ENCODE measurements around the gene IRAK1BP1. TPM values are rescaled to one million over a fixed set of nuclear protein-coding genes. Genes with fewer than 3 reads are reported as not detected.

Gene IRAK1BP1
- total RNA-seq (3.0 and 3.2 TPM in 2 replicates), polyA plus RNA-seq (0.97 and 2.3 TPM in 2 replicates), polyA minus RNA-seq (1.9 and 2.8 TPM in 2 replicates)
- total RNA-seq (2013): 4.4 TPM

DNA sequence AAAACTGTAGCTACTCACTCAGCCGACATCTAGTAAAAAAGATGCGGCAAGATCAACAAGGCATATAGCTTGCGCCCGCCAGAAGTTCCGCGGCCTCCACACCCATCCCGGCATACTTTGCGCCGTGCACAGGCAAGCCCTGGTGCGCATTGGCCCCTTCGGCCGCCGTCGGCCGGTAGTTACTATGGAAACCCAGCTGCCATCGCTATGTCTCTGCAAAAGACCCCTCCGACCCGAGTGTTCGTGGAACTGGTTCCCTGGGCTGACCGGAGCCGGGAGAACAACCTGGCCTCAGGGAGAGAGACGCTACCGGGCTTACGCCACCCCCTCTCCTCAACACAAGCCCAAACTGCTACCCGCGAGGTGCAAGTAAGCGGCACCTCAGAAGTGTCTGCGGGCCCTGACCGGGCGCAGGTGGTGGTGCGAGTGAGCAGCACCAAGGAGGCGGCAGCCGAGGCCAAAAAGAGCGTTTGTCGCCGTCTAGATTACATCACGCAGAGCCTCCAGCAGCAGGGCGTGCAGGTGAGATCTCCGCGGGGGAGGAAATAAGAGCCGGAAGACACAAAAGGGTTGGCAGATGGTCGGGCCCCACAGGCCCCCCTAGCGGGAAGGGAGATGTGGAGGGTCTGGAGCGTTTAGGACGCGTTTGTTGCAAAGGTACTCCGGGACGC is at the start of gene IRAK1BP1:
TSS of gene IRAK1BP1 (plus strand) at position 182 of the 671 bp plus-strand sequence. CDS start at position 208, 26 bp downstream.
- Histone ChIP-seq H3K4me3 (ENCODE audit: control extremely low read depth in 1 of 5, extremely low read depth in 1 of 5, insufficient read depth in 1 of 5, low read depth in 2 of 5, low read length in 4 of 5) (peak within 1 kb of the TSS; percentile 58 to 94 (median 92)), H3K9me3 (ENCODE audit: control extremely low read depth in 1 of 3, control insufficient read depth in 2 of 3, insufficient read depth in 1 of 3, low read length in 2 of 3) (no peaks in the 10 kb centered on the region), H3K79me2 (ENCODE audit: control insufficient read depth, insufficient read depth, low read length) (no peaks in the 10 kb centered on the region), H3K4me1 (ENCODE audit: control insufficient read depth in 2 of 2, insufficient read depth in 2 of 2, low read length in 2 of 2) (peaks cover 9 to 13% of the 10 kb centered on the region in 2 donors), H3K27me3 (replicated peaks in 1 of 4; ENCODE audit: control extremely low read depth in 1 of 4, control insufficient read depth in 3 of 4, insufficient read depth in 4 of 4, low read length in 3 of 4) (no peaks in the 10 kb centered on the region), H3K4me2 (replicated peaks; ENCODE audit: low read depth, low read length, poor library complexity, severe bottlenecking) (peak within 1 kb of the TSS; percentile 82), H4K20me1 (ENCODE audit: control insufficient read depth, insufficient read depth, low read length, poor library complexity, severe bottlenecking) (no peaks in the 10 kb centered on the region), H2AFZ (ENCODE audit: insufficient read depth, low read depth, low read length, poor library complexity, severe bottlenecking) (peak within 1 kb of the TSS; percentile 99), H3K36me3 (replicated peaks in 1 of 2; ENCODE audit: control extremely low read depth in 1 of 2, control insufficient read depth in 1 of 2, extremely low read depth in 1 of 2, insufficient read depth in 2 of 2, low read length in 1 of 2) (no peaks in the 10 kb centered on the region), H3K27ac (ENCODE audit: low read length in 2 of 2) (peak within 1 kb of the TSS; percentile 69 to 91), H3K9ac (ENCODE audit: low read length) (peak within 1 kb of the TSS; percentile 94)
- WGBS (ENCODE audit: insufficient coverage): under 1% methylated on average over 46 of the region's 48 CpGs
- ChIA-PET CTCF (no interaction called here), POLR2A (no interaction called here)
- H3K9me3 Mint-ChIP-seq (ENCODE audit: insufficient read depth): no peaks in the 10 kb centered on the region
- H3K4me3 Mint-ChIP-seq: peak within 1 kb of the TSS; percentile 98
- TF ChIP-seq EZH2 (IDR thresholded peaks at IDR 0.05; ENCODE audit: borderline replicate concordance, insufficient read depth, low read depth, low read length, poor library complexity, severe bottlenecking): no peak
- TF ChIP-seq, protein P1, sequence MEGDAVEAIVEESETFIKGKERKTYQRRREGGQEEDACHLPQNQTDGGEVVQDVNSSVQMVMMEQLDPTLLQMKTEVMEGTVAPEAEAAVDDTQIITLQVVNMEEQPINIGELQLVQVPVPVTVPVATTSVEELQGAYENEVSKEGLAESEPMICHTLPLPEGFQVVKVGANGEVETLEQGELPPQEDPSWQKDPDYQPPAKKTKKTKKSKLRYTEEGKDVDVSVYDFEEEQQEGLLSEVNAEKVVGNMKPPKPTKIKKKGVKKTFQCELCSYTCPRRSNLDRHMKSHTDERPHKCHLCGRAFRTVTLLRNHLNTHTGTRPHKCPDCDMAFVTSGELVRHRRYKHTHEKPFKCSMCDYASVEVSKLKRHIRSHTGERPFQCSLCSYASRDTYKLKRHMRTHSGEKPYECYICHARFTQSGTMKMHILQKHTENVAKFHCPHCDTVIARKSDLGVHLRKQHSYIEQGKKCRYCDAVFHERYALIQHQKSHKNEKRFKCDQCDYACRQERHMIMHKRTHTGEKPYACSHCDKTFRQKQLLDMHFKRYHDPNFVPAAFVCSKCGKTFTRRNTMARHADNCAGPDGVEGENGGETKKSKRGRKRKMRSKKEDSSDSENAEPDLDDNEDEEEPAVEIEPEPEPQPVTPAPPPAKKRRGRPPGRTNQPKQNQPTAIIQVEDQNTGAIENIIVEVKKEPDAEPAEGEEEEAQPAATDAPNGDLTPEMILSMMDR (IDR thresholded peaks at IDR 0.05): peak; percentile 18
- H3K27me3 Mint-ChIP-seq: no peaks in the 10 kb centered on the region
- H3K4me1 Mint-ChIP-seq: peaks cover 23% of the 10 kb centered on the region
- peak; percentile 91 for DNase-seq
- peak; percentile 94 for ATAC-seq (ENCODE audit: low read depth)
- peak within 1 kb of the TSS; percentile 97 for H3K27ac Mint-ChIP-seq
- intact Hi-C loops (cut with micrococcal nuclease): loop anchor here (1.0 to 10.0 kb wide), 6 partner anchors 211 to 1237 kb away; partner anchors contain the start of genes BCKDHB, HMGN3, LCA5 and PHIP

DNA sequence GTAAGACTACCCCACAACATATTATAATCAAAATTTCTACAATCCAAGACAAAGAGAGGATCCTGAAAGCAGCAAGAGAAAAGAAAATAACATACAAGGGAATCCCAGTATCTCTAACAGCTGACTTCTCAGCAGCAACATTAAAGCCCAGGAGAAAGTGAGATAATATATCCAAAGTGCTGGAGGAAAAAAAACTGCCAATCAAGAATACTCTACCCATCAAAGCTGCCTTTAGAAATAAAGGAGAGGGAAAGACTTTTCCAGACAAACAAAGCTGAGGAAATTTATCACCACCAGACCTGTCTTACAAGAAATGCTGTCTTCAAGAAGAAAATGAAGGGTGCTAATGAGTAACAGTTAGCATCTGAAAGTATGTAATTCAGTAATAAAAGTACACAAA is 43.3 kb upstream of the IRAK1BP1 start:
- H2AFZ ChIP-seq (ENCODE audit: insufficient read depth, low read depth, low read length, poor library complexity, severe bottlenecking): no peak overlapping the region
- DNase-seq: no peak
- Mint-ChIP-seq H3K4me1 (no peaks in the 10 kb centered on the region), H3K27ac (no peak overlapping the region), H3K27me3 (peaks cover 9% of the 10 kb centered on the region), H3K4me3 (no peak overlapping the region), H3K9me3 (ENCODE audit: insufficient read depth) (peaks cover 2% of the 10 kb centered on the region)
- ChIA-PET POLR2A (no interaction called here), CTCF (no interaction called here)
- intact Hi-C loops (cut with micrococcal nuclease): no loop called here
- no peak overlapping the region for H3K4me3 ChIP-seq (ENCODE audit: control extremely low read depth in 1 of 5, extremely low read depth in 1 of 5, insufficient read depth in 1 of 5, low read depth in 2 of 5, low read length in 4 of 5)
- H4K20me1 ChIP-seq (ENCODE audit: control insufficient read depth, insufficient read depth, low read length, poor library complexity, severe bottlenecking): no peaks in the 10 kb centered on the region
- H3K9me3 ChIP-seq (ENCODE audit: control extremely low read depth in 1 of 3, control insufficient read depth in 2 of 3, insufficient read depth in 1 of 3, low read length in 2 of 3): peaks cover 0 to 4% (median 0%) of the 10 kb centered on the region in 3 donors
- no peak overlapping the region for H3K4me2 ChIP-seq (replicated peaks; ENCODE audit: low read depth, low read length, poor library complexity, severe bottlenecking)
- no peaks in the 10 kb centered on the region for H3K79me2 ChIP-seq (ENCODE audit: control insufficient read depth, insufficient read depth, low read length)
- TF ChIP-seq, protein P1 (IDR thresholded peaks at IDR 0.05): no peak
- TF ChIP-seq EZH2 (IDR thresholded peaks at IDR 0.05; ENCODE audit: borderline replicate concordance, insufficient read depth, low read depth, low read length, poor library complexity, severe bottlenecking): no peak
- H3K27ac ChIP-seq (ENCODE audit: low read length in 2 of 2): no peak overlapping the region
- no peaks in the 10 kb centered on the region for H3K36me3 ChIP-seq (replicated peaks in 1 of 2; ENCODE audit: control extremely low read depth in 1 of 2, control insufficient read depth in 1 of 2, extremely low read depth in 1 of 2, insufficient read depth in 2 of 2, low read length in 1 of 2)
- no peak for ATAC-seq (ENCODE audit: low read depth)
- no peak overlapping the region for H3K9ac ChIP-seq (ENCODE audit: low read length)
- H3K4me1 ChIP-seq (ENCODE audit: control insufficient read depth in 2 of 2, insufficient read depth in 2 of 2, low read length in 2 of 2): no peaks in the 10 kb centered on the region
- H3K27me3 ChIP-seq (replicated peaks in 1 of 4; ENCODE audit: control extremely low read depth in 1 of 4, control insufficient read depth in 3 of 4, insufficient read depth in 4 of 4, low read length in 3 of 4): no peaks in the 10 kb centered on the region
